Endothelial cell of umbilical vein (primary cell): ENCODE results near the gene PRKAG1.

Source experiments
- EZH2 ChIP-seq: IDR thresholded peaks from 2 replicates; pipeline ENCODE4 v1.6.1; 2012; ENCODE audit warnings: borderline replicate concordance, low read depth, mild to moderate bottlenecking, moderate library complexity, low read length, inconsistent platforms; ENCODE audit not compliant: severe bottlenecking
- FOS ChIP-seq: IDR thresholded peaks from 2 replicates; pipeline ENCODE4 v1.6.1; 2011; ENCODE audit warnings: mild to moderate bottlenecking, low read length, moderate library complexity, borderline replicate concordance; ENCODE audit not compliant: insufficient read depth
- GATA2 ChIP-seq: IDR thresholded peaks from 2 replicates; pipeline ENCODE4 v1.7.0; 2011; ENCODE audit warnings: low read depth, mild to moderate bottlenecking, moderate library complexity, mixed read lengths, low read length; ENCODE audit not compliant: insufficient read length, insufficient read depth
- JUN ChIP-seq: IDR thresholded peaks from 2 replicates; pipeline ENCODE4 v1.6.1; 2011; ENCODE audit warnings: borderline replicate concordance, low read depth; ENCODE audit not compliant: insufficient read length, insufficient read depth
- MAX ChIP-seq: IDR thresholded peaks from 2 replicates; pipeline ENCODE4 v1.6.1; 2011; ENCODE audit not compliant: insufficient read depth, insufficient read length
- MYC ChIP-seq: IDR thresholded peaks from one replicate; pipeline ENCODE4 v1.6.1; 2011; ENCODE audit warnings: mild to moderate bottlenecking, low read depth, low read length
- POLR2A ChIP-seq: IDR thresholded peaks from 2 replicates; pipeline ENCODE4 v1.6.1; 2012; ENCODE audit warnings: low read depth, mild to moderate bottlenecking, control low read depth, low read length
- POLR2AphosphoS5 ChIP-seq: IDR thresholded peaks from 2 replicates; pipeline ENCODE4 v1.6.1; 2012; ENCODE audit warnings: low read depth, mild to moderate bottlenecking, control low read depth, low read length, moderate library complexity; ENCODE audit not compliant: insufficient read depth
- TF ChIP-seq, protein P1 (sequence below), 2 donors: IDR thresholded peaks; 1 replicate in 1 of 2; 2 replicates in 1 of 2; pipeline ENCODE4 v1.5.1; 2011; ENCODE audit warnings: low read length in 2 of 2, mild to moderate bottlenecking in 2 of 2, moderate library complexity in 2 of 2, control low read depth in 1 of 2, inconsistent platforms in 1 of 2, low read depth in 1 of 2; ENCODE audit not compliant: insufficient read depth in 1 of 2; ENCODE audit errors: extremely low read depth in 1 of 2

DNA sequence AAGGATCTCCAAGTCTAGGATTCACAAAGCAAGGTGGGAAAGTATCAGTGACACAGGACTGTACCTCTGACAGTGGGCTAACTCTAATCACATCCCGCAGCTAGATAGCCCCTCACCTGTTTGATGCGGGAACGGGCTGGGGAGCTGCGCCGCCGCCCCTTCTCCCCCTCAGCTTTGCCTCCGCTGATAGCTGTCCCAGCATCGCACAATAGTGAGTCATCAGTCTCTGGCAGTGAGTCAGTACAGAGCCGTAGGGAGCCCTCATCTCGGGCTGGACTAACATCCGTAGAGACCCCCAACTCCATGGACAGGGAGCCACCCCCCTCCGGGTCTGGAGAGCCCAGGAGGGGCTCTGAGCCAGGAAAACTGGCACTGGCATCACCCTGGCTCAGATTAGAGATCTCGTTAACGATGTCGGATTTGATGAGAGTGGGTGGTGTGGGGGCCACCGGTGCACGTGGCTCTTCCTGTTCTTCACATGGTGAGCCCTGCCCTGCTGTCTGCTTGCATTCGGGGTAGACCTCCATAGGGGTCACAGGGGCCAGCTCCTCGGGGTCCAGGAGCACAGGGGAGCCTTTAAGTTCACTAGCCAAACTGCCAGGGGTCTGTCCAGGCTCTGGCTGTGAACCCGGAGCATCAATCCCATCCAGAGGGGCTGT lies 31.1 kb upstream of the PRKAG1 start:
- TF ChIP-seq, protein P1, sequence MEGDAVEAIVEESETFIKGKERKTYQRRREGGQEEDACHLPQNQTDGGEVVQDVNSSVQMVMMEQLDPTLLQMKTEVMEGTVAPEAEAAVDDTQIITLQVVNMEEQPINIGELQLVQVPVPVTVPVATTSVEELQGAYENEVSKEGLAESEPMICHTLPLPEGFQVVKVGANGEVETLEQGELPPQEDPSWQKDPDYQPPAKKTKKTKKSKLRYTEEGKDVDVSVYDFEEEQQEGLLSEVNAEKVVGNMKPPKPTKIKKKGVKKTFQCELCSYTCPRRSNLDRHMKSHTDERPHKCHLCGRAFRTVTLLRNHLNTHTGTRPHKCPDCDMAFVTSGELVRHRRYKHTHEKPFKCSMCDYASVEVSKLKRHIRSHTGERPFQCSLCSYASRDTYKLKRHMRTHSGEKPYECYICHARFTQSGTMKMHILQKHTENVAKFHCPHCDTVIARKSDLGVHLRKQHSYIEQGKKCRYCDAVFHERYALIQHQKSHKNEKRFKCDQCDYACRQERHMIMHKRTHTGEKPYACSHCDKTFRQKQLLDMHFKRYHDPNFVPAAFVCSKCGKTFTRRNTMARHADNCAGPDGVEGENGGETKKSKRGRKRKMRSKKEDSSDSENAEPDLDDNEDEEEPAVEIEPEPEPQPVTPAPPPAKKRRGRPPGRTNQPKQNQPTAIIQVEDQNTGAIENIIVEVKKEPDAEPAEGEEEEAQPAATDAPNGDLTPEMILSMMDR (IDR thresholded peaks at IDR 0.05; ENCODE audit: extremely low read depth in 1 of 2, insufficient read depth in 1 of 2, low read depth in 1 of 2, low read length in 2 of 2) = no peak
- TF ChIP-seq POLR2AphosphoS5 (peak; percentile 19), POLR2A (no peak), EZH2 (no peak), MAX (no peak), MYC (no peak), GATA2 (no peak), FOS (no peak), JUN (peak; percentile 41)
